ENCODE measurements around the gene EIF2D.
"Not testable (repeated sequence)": the region's sequence is repeated elsewhere in the genome, so short reads cannot be mapped to it uniquely, and the experiment has no call there.

Gene EIF2D

DNA sequence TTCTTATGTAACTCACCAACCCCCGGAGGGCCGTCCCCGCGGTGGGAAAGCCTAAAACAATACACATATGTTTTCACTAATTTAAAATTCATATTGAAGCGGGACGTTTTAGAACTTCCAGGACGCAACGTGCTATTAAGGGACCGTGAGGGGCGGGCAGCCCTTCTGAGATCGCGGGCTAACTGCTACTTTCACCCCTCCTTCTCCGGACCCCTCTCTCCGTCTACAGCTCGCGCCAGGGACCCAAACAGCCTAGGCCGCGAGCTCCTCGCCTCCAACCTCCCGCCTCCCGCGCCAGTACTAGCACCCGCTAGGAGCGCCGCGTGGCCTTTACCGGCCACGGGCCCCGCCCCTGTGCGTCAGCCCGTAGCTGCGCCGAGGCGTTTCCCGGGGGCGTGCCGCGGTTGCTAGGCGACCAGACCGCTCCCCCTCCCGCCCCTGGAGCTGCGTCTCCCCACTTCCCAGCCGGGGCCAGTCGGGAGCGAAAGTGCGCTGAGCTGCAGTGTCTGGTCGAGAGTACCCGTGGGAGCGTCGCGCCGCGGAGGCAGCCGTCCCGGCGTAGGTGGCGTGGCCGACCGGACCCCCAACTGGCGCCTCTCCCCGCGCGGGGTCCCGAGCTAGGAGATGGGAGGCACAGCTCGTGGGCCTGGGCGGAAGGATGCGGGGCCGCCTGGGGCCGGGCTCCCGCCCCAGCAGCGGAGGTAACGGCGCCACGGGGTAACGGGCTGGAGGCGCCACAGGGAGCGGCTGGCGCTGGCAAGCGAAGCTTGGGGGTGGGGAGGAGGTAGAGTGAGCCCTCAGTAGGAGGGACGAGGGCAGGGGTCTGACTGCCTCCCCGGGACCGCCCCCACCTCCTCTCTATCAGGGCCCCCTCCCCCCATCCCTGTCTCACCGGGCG is 23.1 kb upstream of the EIF2D start, which contains the start of gene DYRK3:
TSS of gene DYRK3 (plus strand) at position 457 of the 898 bp plus-strand sequence. CDS start at position 625, 168 bp downstream.
- peak; percentile 86 for DNase-seq (ENCODE audit: low read depth)

DNA sequence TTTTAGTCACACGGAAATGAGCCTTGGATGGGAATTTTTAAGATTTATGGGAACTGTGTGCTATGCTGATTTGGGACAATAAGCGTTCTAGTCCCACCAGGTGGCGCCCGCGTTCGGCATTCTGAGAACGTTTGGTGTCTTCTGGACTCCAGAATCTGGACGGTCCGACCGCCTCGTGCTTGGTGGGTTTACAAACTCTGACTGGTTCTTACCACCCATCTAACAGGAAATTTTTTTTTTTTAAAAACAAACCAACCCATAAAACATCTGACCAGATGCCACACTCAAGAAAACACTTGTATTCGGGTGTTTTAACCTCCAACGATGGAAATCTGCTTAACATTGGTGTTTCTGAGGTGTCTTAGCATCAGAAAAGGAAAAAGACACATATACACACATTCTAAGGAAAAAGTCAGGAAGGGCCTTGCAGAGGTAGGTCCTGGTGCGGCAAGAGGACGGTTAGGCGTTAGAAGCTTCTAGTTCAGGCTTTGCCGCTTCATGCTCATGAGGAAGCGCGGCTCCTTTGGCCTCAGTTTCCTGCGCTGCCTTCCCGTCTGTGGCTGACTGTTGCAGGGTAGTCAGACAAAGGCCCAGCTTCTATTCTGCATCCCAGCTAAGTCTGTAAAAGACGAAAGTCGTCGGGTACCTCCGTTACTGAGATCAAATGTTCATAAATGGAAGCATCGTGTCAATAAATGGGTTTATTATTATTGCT is 22.3 kb upstream of the EIF2D start:
- DNase-seq (ENCODE audit: low read depth): peak; percentile 49

DNA sequence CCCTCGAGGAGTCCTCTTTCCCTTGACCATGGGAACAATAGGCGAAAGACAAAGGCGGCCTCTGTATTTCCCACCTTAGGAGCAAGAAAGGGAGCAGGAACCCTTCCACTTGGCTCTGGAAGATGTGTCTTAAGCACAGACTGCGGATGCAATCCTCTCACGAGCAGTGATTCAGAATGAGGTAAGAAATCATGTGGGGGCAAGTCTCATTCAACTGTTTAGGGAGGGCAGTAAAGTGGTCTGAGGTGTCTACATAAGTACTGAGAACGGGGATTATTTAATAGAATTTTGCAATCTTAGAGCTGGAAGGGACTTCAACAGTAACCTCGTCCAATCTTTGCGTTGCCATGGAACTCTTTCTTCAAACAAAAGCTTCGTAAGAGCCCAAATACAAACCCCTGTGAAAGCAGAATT is 21.4 kb upstream of the EIF2D start:
- no peak for DNase-seq (ENCODE audit: low read depth)

DNA sequence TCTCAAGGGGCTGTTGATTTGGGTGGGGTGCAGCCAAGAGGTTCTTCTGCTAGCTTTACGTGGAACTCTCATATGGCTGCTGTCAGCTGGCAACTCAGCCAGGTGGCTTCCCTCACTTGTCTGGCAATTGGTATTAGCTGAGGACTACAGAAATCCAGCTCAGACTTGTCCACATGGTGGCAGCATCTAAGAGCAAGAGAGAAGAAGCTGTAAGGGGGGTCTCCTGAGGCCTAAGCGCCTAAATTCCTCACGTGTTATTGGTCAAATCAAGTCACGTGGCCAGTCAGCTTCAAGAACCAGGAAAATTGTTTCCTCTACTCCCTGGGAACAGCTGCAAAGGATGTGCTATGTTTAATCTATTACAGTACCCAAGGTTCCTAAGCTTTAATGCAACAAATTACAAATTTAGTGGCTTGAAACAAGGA is 18.8 kb upstream of the EIF2D start:
- DNase-seq (ENCODE audit: low read depth): no peak

DNA sequence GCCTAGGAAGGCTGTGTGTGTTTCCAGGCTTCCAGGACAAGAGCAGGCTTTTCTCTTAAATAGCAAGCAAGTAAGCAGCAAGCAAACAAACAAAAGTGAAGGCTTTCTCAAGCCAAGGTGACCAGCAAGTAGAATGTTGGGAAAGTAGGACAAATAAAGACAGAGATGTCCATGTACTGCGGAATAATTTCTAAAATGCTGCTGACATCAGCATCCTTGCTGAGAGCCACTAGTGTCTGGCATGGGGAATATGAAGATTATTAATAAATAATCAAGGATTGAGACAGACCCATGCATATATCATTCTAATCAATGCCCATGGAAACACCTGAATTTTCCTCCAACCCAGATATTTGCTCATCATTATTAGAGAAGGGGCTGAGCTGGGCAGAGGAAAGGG is 16.7 kb upstream of the EIF2D start:
- no peak for DNase-seq (ENCODE audit: low read depth)

DNA sequence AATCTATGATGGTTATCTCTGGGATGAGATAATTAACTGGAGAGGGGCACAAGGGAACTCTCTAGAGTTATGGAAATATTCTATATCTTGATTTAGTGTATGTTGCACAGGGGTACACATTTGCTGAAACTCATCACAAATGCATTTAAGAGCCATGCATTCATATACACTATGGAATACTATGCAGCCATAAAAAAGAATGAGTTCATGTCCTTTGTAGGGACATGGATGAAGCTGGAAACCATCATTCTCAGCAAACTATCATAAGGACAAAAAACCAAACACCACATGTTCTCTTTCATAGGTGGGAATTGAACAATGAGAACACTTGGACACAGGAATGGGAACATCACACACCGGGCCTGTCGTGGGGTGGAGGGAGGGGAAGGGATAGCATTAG is 14.1 kb upstream of the EIF2D start:
- DNase-seq (ENCODE audit: low read depth): not testable (repeated sequence)

DNA sequence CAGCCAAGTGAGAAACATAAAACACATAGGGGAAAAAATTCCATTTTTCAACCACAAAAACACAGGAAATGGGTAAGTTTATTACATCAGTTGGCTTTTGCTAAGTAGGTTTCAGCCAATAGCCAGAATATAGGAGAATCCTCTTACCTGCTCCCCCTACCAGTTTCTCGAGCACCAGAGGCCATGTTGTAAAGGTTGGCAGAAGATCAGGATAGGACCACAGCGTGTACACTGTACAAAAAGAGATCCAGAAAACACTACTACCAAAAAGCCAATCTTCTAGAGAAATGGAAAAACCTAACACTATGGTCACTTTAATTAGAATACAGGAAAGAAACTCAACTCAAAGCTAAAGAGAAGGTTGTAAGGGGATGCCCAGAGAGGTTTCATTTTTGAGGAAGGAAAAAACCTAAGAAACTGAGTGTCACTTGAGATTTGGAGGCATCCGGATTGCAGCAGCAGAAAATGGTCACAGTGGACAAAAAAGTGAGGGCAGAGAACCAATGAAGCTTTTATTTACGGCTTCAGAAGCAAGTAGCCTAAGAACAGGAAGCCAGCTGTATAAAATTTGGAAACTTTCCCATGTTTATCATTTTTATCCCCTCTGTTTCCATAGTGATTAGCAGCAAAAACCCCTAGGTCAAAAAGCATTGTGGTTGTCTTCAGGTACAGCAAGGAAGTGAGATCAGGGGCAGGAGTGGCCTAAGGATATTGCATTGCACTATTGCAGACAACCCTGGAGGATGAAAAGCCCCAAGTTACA is 2.9 kb downstream of the EIF2D start:
- no peak for DNase-seq (ENCODE audit: low read depth)

DNA sequence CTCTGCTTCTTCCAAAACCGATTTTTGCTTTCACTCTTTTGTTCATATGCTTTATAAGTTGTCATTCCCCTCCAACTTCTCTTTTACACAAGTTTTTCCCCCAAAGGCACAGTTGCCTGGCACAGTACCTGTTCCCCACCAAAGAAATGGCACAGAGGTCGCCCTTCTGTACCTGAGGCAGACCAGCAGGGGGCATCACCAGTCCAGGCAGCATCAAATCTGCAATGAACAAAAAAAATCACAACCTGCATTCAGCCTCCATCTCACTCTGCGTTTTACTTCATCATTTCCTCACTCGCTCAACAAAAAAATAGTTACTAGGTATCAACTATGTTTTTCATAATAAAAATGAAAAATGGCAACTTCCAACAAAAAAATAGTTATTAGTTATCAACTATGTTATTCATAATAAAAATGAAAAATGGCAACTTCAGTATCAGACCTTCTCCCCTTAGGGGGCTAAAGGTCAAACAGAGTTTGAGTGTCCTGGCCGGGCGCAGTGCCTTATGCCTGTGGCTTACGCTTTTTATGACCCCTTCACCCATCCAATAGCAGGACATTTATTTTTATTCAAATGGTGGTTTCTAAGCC is 4.1 kb downstream of the EIF2D start:
- peak; percentile 37 for DNase-seq (ENCODE audit: low read depth)

DNA sequence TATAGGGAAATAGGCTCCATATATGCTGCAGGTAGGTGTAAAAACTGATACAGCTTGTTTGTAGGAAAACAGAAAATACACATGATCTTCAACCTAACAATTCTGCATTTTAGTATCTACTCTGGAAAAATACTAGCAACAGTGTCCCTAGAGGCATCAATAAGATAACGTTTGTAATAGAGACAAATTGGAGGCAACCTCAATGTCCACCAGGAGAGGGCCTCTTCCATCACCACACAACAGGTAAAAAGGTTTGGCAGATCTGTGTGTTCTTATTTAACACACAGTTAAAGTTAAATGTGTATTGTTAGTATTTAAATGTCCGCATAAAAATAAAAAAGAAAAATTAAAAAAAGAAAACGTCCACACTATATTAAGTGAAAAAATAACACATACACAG is 5.4 kb downstream of the EIF2D start:
- DNase-seq (ENCODE audit: low read depth): no peak

DNA sequence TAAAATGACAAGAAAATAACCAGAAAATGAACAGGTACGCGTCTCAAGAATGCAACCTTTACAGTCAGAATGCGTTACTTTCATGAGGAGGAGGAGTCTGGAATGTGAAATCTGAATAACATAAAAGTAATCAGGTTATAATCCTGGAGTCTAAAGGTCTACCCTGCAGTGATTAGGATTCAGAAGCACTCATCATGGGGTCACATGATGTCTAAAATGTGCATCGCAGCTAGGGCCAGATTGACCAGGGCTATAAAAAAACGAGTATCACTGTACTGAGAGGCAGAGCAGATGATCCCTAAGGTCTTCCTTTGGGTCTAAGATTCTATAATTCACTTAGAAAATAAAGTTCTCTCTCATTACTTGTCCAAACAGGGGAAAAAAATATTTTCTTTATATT is 7.4 kb downstream of the EIF2D start:
- DNase-seq (ENCODE audit: low read depth): no peak

DNA sequence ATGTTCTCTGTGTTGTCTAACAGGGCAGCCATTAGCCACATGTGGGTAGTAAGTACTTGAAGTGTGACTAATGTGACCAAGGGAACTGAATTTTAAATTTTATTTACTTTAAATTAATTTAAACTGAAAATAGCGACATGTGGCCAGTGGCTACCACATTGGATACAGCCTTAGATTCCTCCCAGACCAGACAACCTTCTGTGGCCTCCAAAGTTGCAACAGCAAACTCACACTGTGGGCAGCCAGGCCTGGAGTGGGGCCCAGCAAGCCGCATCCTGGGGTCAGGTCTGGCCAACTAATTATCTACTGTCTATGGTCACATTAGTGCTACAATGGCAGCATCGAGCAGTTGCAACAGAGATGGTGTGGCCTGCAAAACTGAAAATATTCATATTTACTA is 11.7 kb downstream of the EIF2D start:
- DNase-seq (ENCODE audit: low read depth): no peak

DNA sequence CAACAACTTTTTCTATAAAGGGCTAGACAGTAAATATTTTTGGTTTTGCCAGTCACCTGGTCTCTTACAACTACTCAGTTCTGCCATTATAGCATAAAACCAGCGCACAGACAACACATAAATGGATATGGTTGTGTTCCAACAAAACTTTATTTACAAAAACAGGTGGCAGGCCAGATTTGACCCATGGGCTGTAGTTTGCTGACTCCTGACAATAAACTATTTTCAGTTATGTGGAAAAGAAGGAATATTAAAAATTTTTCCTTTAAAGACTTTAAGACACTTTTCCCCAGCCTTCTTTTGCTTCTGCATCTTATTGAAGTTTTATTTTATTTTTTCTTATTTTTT is 16.0 kb downstream of the EIF2D start:
- no peak for DNase-seq (ENCODE audit: low read depth)

DNA sequence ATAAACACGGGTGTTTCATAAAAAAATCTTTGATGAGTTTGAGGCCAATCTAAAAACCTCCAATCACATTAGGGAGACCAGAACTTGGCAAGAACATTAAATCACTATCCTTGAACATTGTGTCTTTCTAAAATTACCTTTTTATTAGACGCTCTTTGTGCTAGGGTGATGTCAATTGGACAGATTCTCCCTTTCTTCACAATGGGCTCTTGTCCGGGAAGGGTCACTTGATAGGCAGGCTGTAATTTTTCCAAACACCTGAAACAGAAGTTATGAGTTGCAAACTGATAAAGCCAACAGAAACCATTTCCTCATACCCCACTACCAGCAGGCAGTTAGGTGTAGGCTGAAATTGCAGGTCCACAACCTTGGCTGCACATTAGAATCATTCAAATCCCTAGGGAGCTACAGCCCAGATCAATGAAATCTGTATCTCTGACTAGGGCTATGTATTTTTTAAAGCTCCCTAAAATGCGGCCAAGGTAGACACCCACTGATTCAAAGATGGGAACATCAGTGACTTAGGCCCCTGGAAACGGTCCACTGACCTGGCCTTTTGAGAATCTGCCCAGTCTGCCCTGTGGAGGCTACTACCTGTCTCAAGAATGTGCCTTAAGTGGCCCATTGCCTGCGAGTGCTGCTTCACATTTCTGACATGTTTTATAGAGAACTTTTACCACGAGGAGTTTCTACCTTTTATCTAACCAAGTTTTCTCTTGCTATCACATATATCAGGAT is 16.5 kb downstream of the EIF2D start:
- DNase-seq (ENCODE audit: low read depth): no peak

DNA sequence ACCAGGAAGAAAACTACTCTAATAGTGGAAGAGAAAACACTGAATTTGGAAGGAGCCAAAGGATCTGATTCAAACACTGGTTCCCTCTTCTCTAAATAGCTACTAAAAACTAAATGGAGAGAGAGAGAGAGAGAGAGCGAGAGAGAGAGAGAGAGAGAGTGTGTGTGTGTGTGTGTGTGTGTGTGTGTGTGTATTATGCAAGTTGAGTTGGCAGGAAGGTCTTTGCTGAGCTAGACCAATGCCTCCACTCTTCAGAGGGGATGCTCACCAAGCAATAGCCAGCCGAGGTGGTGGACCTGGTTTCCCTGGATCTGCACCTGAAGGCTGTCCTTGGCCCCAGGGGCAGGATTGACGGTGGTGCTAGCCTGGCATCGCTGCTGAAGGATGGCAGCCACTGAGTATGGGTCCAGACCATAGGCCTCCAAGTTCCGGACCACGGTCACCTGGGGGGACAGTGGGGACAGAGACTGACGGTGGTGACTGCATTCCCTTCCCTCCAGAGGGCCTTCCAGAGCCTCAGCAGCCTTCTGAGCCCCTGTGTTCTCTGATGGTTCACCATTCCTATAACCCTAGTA is 18.8 kb downstream of the EIF2D start:
- DNase-seq (ENCODE audit: low read depth): no peak

DNA sequence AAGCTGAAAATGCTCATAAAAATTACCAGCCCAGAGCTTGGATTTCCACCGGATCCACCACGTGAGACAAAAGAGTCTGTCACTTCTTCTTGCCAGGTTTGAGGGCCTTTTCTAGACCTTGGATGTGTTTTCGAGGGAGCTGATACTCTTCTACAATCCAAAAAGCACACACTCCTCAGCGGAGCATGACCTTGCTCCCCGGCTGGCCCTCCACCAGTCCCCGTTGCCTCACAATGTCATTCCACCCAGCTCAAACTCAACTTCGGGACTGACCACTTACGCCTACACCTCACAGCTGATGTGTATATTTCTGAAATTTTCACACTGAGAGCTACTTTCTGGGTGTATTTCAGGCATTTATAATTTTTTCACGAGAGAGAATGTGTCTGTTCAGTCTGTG is 20.6 kb downstream of the EIF2D start:
- DNase-seq (ENCODE audit: low read depth): no peak

DNA sequence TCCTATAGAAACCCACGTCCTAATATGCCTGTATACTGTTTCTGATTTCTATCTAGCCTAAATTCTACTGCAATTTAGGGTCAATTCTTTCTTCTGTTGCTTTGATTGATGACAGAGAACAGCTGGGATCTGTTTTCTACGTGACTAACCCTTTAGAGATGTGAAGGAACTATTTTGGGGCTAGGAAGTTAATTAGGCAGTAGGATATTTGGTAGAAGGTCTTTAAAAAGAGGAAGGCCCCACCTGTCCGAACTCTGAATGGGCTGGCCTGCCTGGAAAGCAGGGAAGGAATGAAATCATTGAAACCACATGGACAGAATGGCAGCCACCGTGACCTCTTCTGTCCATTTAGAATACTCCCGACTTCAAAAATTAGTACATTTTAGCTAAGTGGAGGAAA is 21.0 kb downstream of the EIF2D start:
- DNase-seq (ENCODE audit: low read depth): no peak

DNA sequence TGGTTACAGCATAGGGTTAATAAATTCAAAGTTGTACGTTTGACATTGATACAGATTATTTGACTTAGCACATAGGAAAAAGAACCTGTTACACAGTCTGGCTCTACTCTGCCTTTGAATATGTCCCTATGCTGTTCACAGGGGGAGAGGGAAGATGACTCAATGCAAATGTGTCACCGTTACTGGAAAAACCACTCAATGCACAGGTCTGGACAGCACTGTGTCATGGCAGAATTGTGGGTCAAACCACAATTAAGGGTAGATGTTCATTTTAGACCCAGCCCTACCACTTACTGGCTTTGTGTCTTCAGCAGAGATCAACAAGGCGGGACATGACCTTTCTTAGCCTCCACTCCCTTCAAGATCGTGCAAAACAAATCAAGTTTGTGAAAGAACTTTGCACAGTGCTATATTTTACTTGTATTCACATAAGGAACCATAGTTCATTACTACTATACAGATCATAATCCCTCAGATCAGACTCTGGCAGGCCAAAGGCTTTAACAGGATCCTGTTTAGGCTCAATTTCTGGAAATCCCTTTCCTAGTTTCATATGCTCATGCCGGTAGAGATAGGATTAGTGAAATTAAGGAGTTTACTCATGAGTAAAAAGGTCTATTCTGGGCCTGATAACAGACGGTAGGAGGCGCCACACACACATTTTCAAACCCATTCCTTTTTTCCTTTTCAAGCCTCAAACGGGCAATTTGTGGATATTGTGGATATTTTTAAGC is 22.1 kb downstream of the EIF2D start:
- DNase-seq (ENCODE audit: low read depth): peak; percentile 38

DNA sequence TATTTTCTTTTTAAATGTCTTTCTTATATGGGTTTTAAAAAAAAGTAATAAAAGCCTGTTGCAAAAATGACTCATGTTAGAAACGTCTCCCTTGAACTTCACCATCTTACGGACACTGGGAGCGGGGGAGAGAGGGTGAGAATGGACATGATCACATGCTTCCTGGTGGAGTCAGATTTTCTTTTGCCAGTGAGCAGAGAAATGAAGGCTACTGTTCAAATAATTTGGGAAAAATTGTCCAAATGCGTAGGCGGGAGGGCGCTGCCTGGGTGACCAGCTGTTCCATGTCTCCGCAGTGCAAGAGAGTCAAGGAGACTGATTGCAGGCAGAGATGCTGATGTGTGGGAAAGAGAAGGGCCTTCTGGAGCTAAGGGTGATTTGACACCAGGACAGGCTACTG is 23.1 kb downstream of the EIF2D start:
- no peak for DNase-seq (ENCODE audit: low read depth)

DNA sequence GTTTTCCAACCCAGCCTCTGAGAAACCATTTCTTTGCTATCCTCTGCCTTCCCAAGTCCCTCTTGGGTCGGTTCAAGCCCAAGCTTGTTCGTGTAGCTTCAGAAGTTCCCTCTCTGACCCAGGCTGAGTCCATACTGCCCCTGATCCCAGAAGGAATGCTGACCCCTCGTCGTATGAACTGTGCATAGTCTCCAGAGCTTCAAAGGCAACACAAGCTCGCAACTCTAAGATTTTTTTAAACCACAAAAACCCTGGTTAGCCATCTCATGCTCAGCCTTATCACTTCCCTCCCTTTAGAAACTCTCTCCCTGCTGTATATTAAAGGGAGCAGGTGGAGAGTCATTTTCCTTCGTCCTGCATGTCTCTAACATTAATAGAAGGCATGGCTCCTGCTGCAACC is 23.8 kb downstream of the EIF2D start:
- no peak for DNase-seq (ENCODE audit: low read depth)

DNA sequence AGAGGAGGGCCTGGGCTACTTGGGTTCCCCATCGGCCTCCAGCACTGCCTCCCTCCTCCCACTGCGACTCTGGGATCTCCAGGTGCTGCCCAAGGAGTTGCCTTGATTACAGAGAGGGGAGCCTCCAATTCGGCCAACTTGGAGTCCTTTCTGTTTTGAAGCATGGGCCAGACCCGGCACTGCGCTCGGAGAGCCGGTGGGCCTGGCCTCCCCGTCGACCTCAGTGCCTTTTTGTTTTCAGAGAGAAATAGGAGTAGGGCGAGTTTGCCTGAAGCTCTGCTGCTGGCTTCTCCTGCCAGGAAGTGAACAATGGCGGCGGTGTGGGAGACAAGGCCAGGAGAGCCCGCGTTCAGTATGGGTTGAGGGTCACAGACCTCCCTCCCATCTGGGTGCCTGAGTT is 24.4 kb downstream of the EIF2D start:
- DNase-seq (ENCODE audit: low read depth): no peak

Data from activated T-helper 1 cell treated with Interleukin-2 at 50 U/mL for 16 hours (primary cell).